ENCODE measurements around the gene MAN1B1.

DNA sequence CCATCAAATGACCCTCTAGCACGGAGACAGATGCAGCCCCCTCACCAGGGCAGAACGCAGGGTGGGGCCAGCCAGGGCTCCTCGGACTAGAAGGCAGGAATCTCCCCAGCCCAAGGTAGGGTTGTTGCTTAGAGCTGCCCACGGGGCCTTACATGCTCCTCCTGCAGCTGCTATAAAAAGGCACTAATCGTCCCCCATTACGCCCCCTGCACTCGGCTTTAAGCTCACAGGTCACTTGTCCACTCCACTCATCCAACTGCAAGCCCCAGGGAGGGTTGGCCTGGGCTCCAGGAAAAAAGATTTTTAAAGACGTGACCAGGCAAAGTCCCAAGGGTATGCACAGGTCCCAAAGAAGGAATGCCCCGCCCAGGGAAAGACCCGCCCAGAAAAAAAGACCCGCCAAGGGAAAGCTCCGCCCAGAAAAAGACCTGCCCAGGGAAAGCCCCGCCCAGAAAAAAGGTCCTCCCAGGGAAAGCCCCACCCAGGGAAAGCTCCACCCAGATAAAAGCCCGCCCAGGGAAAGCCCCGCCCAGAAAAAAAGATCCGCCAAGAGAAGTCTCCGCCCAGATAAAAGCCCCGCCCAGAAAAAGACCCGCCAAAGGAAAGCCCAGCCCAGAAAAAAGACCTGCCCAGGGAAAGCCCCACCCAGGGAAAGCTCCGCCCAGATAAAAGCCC, 63.3 kb downstream of the MAN1B1 start:
- TF ChIP-seq GLIS3 (CRISPR knock-in tag; IDR thresholded peaks at IDR 0.05) (no peak), TCF4 (CRISPR knock-in tag; IDR thresholded peaks at IDR 0.05; ENCODE audit: borderline replicate concordance) (no peak)
